ENCODE data around the gene RAPGEF5.
"Not testable (repeated sequence)": the region's sequence is repeated elsewhere in the genome, so short reads cannot be mapped to it uniquely, and the experiment has no call there.

The RAPGEF5 gene

DNA sequence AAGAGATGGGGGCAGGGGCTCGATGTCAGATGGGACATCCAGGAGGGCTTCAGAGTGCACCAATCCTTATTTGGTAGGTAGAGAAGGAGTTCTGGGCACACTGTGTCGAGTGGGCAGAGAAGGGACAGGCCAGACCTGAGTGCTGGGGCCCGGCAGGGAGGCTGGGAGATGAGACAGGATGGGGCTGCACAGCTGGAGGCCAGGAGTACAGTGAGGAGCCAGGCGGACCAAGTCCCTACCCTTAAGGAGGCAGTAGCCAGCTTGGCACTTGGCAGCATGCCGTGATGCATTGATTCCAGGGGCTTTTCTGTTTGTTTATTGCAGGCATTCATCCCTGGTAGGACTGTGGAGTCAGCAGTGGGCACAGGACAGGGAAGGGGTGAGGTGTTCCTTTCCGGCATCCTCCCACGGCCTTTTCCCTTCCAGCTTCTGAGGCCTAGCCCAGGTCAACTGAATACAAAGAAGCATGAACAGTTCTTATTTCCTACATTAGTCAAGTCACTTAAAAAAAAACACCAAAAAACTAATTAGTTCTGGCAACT is 242.4 kb downstream of the RAPGEF5 start:
- no peak for FAIRE-seq

DNA sequence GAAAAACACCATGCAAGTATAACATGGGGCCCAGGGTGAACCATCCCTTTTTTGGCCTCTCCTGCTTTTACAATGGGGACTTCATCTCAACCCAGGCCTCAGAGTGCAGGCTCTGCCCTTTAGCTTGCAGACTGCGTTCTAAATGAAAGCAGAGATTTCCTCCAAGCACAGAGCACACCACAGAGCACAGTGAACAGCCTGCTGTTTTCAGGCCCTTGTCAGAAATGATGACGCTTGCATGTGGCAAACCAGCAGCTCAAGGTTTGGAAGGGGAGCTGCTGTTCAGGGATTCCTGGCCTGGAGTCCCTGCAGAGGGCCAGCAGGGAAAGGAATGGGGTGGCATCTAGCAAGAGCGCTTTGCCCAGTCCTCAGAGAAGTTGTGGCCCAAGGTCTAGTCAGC is 243.9 kb downstream of the RAPGEF5 start:
- FAIRE-seq: no peak

DNA sequence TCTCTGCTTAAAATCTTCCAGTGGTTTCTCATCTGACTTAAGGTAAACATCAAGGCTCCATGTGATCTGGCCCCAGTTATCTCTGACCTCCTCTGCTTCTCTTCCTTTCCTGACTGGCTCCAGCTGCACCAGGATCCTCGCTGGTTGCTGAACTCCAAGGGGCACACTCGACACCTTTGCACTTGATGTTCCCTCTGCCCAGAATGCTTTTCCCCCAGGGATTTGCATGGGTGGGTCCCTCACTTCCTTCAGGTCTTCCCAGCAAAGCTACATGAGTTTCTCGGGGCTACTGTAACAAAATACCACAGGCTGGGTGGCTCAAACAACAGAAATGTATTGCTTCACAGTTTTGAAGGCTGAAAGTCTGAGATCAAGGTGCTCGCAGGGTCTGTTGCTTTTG is 245.3 kb downstream of the RAPGEF5 start:
- FAIRE-seq: no peak

DNA sequence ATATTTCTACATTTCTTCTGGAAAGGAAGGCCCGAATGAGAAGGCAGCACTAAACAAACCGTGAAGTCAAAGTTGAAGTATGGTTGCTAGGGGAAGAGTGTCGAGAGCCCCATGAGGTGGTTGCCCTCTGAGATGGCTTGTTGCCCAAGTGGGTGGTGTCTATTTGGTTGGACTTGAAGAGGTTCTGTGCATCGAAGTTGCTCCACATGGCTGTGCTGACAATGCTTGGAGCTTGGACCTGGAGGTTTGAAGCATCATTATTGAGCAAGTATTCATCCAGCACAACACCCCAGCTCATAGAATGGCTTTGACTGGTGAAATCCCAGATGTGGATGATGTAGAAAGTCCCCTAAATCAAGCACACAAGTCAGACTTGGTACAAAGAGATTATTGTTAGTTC is 246.1 kb downstream of the RAPGEF5 start:
- FAIRE-seq: no peak

DNA sequence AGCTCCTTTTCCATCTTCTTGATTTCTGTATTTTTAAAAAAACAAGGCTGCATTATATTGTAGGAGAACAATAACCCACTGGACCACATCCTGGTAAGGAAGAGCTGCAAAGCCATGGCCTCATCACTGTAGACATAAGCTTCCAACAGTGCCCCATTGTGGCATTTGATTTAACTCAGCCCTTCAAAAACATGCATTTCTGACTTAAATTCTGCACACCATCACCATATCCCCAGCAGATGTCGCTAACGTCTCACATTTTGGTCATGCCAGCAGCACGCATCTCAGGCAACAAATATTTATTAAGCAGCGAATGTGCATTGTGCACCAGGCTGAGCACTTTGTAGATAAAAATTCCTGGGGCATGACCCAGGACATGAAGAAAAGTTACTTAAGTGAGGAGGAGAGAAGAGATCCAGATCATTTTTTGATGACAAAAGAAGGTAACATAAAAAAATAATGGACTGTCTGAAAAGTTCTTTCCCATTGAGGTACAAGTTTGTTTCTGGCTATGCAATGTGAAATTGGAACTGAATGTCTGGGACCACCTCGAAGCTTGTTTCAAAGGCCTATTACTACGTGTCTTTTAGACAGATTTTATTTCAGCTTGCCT is 246.6 kb downstream of the RAPGEF5 start:
- FAIRE-seq: peak; percentile 43

DNA sequence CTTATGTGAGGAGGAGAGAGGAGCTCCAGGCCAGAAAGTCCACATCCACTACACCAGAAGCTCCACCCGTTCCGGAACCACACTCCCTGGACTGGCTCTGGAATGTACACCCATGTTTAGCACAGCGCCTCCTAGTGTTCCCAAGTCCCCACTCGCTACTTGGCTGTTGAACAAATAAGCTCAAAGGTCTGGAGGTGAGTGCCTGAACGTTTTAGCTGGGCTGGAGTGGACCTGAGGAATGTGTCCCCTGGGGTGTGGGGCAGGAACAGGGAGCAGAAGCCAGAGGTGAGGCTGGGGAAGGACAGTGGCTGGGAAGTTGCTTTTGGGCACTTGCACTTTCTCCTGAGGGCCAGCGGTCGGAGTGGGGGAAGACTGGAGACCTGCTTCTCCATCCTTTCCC is 247.2 kb downstream of the RAPGEF5 start:
- no peak for FAIRE-seq

DNA sequence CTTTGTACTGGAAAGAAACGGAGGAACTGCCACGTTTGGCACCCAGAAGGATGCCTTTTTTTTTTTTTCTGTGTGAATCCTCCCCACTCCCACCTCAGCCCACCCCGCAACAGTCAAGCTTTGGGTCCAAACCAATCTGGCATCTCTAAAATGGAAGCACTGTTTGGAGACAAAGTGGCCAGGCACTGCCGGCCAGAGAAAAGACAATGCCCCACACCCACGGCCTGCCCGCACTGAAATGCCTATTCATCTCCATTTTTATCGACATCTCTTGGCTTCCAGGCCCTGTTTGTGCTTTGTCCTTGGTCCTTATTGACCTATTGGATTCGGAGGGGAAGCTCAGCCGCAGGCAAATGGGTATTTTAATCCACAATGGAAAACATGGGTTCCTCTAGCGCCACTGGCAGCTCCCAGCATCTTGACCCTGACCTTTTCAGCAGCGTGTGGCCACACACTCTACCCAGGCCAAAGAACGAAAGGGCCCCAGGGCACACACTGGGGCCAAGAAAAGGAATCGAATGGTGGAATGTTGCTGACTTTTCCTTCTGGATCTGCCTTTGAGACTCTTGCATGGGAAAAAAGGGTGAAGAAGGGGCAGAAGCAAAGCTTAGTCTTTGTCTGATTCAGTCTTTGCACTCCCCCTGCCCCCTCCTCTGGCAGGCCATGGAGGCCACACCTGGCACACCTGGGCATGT is 248.7 kb downstream of the RAPGEF5 start:
- no peak for FAIRE-seq

DNA sequence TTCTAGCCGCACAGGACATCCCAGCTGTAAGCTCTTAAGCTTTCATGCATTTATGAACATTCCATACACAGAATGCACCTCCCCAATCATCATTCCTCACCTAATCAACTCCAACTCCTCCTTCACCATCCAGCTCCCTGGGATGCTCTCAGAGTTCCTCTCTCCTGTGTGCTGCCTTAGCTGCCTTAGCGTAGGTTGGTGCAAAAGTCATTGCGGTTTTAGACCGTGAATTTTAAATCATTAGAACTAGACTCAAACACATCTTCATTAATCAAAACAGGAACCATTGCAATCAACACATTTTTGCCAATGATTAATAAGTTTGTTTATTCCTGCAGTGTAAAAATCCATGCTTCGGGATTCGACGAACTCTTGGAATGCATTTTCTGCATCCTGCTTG is 251.4 kb downstream of the RAPGEF5 start:
- FAIRE-seq: no peak

DNA sequence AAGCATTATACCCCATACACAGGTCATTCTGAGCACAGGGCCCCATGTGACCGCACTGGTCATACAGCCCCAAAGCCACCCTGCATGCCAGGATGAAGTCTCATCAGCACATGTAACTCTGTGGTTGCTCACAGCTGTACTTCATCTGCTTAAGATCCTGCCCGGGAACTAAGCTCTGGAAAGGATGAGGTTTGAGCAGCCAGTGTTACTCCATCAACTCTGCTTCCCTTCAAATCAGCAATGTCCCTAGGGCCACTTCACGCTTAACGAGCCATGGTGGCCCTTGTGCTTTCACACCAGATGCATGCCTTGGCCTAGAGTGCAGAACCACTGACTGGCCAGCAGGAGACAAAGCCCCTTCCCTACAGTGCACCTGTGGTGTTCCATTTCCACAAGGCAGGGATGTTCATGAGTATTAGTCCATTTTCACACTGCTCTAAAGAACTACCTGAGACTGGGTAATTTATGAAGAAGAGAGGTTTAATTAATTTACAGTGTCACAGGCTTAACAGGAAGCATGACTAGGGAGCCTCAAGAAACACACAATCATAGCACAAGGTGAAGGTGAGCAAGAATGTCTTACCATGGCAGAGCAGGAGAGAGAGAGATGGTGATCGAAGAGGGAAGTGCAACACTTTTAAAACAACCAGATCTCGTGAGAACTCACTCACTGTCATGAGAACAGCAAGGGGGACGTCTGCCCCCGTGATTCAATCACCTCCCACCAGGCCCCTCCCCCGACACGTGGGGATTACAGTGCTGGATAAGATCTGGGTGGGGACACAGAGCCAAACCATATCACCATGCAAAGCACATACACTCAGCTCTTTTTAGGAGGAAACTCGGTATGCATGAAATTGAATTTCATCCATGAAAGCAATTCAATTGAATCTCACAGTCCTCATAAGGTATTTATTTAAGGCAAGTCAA is 262.3 kb downstream of the RAPGEF5 start:
- no peak for FAIRE-seq

DNA sequence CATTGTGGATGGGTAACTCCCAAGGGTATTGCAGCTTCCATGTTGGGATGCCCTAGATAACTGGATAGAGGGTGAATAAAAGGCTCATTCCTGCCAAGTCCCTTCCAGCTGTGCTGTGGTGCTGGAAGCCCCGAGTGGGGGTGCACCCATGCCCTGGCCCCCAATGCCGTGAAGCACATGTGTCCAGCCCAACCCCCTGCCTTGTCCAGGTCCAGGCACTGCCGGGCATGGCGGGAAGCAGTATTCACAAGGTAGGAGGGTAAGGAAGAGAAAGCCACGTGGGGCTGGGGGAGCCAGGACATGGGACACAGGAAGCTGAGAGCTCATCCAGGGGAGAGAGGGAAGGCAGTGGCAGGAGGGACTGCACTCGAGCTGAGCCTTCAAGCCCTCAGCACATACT is 263.0 kb downstream of the RAPGEF5 start:
- FAIRE-seq: no peak

DNA sequence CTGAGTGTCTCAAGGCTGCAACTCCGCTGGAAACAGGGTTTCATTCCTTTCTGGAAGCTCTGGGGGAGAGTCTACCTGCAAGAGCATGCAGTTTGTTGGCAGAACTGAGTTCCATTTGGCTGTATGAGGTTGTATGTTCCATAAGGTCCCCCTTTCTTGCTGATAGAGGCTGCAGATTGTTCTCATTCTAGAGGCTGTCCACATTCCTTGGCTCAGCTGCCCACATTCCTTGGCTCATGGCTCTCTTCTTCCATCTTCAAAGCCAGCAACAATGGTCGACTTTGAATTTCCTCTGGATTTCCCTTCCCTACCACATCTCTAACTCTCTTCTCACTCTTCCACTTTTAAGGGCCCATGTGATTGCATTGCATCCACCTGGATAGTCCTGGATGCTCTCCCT is 264.0 kb downstream of the RAPGEF5 start:
- FAIRE-seq: no peak

DNA sequence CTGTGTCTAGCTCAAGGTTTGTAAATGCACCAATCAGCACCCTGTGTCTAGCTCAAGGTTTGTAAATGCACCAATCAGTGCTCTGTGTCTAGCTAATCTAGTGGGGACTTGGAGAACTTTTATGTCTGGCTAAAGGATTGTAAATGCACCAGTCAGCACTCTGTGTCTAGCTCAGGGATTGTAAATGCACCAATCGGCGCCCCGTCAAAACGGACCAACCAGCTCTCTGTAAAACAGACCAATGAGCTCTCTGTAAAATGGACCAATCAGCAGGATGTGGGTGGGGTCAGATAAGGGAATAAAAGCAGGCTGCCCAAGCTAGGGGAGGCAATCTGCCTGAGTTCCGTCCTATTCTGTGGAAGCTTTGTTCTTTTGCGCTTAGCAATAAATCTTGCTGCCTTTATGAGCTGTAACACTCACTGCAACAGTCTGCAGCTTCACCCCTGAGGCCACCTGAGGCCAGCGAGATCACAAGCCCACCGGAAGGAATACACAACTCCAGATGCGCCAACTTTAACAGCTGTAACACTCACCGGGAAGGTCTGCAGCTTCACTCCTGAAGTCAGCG is 265.9 kb downstream of the RAPGEF5 start:
- not testable (repeated sequence) for FAIRE-seq

DNA sequence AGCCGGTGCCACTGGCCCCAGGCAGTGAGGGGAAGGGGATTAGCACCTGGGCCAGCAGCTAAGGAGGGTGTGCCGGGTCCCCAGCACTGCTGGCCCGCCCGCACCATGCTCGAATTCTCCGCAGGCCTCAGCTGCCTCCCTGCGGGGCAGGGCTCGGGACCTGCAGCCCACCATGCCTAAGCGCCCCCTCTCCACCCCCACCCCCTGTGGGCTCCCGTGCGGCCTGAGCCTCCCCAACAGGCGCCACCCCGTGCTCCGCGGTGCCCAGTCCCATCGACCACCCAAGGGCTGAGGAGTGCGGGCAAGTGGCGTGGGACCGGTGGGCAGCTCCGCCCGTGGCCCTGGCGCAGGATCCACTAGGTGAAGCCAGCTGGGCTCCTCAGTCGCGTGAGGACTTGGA is 266.4 kb downstream of the RAPGEF5 start:
- FAIRE-seq: no peak

DNA sequence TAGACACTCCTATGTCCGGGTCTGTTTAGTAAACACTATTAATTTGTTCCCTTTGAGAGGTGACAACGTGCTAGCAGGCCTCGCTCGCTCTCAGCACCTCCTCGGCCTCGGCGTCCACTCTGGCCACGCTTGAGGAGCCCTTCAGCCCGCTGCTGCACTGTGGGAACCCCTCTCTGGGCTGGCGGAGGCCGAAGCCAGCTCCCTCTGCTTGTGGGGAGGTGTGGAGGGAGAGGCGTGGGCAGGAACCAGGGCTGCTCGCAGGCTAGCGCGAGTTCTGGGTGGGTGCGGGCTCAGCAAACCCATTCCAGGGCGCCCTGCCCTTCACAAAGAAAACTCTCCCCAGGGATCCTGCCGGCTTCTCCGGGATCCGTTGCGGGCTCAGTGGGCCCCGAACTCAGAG is 266.8 kb downstream of the RAPGEF5 start:
- no peak for FAIRE-seq

DNA sequence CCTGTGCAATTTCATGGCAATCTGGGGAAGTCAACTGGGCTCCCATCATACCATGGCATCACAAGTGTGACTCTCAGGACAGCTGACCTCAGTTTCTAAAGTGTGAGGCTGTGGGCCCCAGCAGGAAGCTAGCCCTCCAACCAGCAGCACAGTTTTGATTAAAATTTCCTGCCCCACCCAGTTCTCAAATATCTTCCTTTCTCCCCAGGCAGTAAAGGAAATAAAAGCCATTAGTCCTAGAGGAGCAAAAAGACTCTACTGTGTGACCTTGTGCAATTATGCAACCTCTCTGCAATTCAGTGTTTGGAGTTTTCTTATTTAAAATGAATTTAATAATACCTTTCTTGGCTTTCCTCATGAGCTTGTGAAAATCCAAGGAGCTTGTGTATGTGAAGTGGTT is 268.1 kb downstream of the RAPGEF5 start:
- FAIRE-seq: no peak

DNA sequence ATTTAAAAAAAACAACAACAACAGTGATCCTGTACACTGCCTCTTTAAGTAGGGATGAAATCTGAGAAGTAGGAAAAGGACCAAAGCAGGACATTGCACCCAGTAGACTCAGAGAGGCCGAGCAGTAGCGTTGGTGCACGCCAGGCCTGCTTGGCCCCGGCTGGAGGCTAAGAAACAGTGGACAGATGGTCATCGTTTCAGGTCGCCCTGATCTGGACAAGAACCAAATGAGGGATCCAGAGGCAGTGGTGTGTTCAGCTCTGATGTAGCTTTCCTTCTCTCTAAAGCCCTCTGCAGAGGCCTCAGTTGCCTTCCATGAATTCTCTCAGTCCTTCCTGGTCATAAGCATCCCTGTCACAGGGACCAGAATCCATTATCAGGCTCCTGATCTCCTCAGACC is 269.1 kb downstream of the RAPGEF5 start:
- no peak for FAIRE-seq

DNA sequence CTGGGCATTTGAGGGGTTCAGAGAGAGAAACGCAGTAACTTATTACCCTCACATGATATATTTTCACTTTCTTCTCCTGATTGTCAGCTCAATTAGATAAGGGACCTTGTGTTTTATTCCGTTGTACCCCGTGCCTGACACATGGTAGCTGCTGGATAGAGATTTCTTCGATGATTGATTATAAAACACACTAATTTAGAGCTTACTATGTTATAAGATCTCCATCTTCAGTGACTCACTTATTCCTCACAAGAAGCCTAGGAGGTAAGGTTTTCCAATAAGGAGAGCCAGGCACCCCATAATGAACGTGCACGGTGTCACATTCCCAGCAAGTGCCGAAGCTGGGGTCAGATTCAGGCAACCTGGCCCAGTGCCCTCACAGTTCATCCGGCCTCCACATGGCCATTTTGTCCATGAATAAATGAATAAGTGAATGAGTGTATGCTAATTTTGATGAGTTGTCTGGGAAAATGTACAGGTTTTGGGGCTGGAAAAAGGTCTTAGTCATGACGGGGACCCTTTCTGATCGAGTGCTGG is 273.2 kb downstream of the RAPGEF5 start:
- FAIRE-seq: no peak

DNA sequence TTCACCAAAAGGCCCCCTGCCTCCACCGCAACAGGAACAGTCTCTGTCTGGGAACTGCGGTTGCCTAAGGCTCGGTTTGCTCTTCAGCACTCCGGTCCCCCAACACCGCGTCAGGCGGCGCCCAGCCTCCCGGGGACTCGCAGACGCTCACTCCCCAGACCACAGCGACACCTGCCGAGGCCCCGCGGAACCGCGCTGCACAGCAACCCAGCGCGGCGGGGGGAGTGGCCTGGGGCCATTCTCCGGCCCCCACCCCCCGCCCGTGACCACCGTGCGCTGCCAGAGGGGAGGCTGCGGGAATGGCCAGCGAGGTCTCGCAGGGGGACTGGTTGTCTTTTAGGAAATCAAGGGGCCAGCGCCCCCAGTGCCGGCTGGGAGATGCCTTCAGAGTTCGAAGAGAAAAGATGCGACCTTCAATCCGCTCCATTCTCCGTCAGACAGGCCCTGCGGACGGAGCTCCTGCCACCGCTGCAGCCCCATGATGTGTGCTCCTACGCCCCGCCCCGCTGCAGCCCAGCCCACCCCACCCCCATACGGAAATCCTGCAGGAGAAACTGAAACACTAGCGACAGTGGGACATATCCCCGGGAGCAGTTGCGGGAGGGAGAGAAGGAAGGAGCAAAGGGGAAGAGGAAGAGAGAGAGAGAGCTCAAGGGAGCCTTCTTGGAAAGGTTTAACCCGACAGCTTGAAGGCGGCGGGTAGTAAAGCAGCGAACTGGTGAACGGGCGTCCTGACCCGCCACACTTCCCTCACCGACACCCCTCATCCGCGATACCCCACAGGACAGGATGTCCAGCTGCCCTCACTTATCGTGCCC is 273.9 kb downstream of the RAPGEF5 start:
- no peak for FAIRE-seq

DNA sequence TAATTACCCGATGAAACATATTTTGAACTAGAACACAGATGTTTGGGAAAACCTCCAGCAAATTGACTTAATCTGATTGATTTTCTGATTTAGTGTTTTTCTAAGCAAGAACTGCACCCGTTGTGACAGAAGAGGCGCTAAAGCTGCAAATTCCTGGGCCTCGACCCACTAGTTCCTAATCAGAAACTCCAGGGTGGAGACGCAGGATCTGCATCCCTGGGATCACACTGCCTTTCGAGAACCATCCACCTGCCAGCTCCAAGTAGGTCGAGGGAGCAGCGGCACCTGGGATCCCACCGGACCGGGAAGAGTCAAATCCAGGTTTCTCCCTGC is 274.4 kb downstream of the RAPGEF5 start:
- no peak for FAIRE-seq

DNA sequence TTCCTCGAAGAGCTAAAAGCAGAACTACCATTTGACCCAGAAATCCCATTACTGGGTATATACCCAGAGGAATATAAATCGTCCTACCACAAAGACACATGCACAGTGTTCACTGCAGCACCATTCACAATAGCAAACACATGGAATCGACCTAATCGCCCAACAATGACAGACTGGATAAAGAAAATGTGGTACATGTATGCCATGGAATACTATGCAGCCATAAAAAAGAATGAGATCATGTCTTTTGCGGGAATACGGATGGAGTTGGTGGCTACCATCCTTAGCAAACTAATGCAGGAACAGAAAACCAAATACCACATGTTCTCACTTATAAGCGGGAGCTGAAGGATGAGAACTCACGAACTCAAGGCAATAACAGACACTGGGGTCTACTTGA is 276.7 kb downstream of the RAPGEF5 start:
- not testable (repeated sequence) for FAIRE-seq

DNA sequence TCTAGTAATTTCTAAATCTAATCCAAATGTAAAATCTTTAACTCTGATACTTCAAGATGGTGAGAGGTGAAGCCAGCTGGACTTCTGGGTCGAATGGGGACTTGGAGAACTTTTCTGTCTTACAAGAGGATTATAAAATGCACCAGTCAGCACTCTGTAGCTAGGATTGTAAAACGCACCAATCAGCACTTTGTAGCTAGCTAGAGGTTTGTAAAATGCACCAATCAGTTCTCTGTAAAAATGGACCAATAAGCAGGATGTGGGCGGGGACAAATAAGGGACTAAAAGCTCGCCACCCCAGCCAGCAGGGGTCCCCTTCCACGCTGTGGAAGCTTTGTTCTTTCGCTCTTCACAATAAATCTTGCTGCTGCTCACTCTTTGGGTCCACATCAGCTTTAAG is 278.1 kb downstream of the RAPGEF5 start:
- FAIRE-seq: not testable (repeated sequence)

DNA sequence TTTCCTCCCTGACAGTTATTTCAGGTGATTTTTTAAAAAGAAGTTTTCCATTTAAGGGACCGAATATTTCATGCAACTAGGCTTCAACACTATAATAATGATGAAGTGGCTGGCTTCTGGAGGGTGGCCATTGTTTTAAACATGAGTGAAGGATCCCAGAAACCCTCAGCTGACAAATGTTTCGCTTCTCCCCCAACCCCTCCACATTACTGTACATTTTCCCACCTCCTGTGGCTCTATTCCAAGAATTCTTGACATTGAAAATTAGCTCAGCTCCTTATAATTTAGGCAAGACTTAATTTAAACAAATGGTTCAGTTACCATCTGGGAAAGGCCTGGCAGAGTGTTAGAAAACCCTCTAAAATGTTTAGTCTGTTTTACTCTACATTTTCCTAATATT is 281.4 kb downstream of the RAPGEF5 start:
- FAIRE-seq: no peak
